ENCODE results near the gene TSPAN19.

TSPAN19 gene

GRCh38 chr12:84998341-84998740 lies 37.7 kb downstream of the TSPAN19 start:
- DNase-seq: no peak

DNA sequence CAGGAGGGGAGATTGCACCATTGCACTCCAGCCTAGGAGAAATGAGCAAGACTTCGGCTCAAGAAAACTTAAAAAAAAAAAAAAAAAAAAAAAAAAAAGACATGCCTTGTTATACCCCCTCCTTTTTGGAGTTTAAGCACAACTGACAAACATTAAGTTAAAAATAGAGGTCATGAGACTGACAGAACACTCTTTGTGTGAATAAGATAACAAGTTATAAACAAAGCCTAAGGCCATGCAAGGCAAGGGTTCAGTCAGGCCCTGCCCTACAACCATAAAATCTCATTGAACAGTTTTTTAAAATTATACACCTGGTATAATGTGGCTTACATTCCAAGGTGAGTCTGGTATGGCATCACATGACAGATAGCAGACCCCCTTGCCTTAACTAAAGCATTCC lies 39.3 kb downstream of the TSPAN19 start:
- no peak for DNase-seq

DNA sequence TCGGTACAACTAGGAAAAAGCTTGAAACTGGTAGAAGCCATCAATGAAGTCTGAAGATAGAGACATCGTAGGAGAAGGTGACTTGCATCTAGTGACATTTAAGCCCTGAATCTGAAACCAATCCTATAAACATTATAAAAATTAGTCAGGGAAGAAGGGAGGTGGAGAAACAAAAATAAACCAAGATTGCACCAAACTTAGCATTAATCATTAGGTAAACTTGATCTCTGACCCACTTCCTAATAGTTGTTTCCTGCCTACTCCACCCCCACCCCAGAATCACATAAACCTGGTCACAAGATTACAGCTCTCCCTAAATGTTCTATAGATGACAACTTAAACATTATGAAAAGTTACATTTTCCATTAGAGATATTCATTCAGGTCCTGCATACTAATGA lies 40.4 kb downstream of the TSPAN19 start:
- DNase-seq: no peak

DNA sequence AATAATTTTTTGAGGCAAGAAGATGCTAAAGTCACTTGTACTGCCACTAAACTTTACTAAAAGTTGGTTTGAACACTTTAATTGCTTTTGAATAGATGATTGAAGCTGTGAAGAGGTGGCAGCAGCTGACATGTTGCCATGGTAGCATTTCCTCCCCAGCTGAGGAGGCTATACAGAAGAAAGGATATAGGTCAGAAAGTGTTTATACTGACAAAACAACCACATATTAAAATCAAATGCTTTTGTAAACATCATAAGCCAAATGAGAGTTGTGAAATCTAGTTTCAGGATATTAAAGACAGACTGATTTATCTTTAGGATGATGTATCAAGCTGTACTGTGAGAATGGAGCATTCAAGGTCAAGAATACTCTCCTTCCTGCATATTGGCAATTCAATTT lies 41.7 kb downstream of the TSPAN19 start:
- no peak for DNase-seq

DNA sequence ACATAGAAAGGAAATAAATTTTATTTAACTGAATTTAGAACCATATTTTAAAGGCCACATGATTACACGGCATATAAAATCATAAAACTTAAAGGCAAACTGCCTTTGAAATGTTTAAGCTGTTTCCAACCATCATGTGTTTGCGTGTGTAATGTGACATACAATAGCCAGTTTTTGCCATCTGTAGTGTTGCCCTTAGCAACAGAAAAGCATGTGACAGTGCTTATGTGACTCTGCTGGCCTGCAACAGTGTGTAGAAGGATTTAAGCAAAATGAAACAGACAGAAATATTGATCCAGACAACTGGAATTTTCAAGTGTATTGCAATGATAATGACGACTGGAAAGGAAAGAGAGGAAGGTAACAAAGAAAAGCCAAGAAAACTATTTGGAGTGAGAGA lies 49.5 kb downstream of the TSPAN19 start:
- peak; percentile 29 for DNase-seq

DNA sequence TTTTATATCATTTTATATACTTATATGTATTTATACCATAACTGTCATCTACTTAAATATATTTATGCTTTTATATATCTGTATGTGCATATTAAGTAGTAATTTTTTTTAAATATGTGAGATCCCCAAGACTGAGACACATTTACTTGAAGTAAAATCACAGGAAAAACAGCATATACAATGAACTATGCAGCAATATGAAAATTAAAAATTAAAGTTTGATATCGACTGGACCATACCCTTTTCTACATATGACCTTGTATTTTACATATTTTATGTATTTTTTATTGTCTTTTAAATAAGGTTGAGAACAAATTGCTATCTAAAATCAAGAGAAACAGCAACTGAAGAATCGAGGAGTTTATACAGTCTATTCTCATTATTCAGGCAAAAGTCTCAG lies 50.0 kb downstream of the TSPAN19 start:
- DNase-seq: no peak

GRCh38 chr12:84983289-84983688 lies 52.8 kb downstream of the TSPAN19 start:
- no peak for DNase-seq

DNA sequence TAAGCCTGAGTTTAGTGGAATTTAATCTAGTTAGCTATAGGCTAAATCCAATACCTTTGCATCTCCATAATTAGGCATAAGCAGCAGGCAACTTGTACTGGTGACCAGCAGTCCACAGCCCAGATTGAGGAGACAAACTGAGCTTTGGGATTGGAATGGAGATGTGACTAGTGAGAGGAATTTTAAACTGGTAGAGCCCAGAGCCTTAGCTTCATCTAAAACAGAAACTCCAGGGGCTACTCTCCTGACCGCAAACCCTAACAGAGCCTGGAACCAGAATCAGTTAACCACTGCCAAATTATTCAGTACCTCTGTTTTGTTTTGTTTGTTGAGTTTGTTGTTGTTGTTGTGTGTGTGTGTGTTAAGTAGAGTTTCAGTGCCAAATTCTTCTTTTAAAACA lies 53.2 kb downstream of the TSPAN19 start:
- DNase-seq: no peak

- DNase-seq: no peak
These were observed 57.2 kb downstream of the TSPAN19 start for GRCh38 chr12:84978921-84979320.

DNA sequence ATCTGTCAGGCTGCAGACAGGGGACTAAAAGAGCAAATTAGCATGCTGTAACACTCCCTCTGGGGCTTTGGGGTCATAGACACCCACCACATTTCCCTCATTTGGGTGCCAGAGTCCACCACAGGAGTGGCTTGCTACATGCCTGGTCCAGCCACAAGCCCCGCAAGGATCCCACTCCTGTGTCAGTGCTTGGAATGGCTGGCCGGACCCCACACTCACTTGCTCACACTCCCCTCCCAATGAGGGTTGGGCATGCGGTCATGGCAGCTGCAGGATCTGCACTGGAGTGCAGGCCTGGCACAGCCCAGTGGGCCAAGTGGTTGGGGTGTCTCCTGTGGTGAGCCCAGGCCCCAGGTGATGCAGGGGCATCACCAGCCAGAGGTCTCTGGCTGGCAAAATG lies 59.9 kb downstream of the TSPAN19 start:
- no peak for DNase-seq

DNA sequence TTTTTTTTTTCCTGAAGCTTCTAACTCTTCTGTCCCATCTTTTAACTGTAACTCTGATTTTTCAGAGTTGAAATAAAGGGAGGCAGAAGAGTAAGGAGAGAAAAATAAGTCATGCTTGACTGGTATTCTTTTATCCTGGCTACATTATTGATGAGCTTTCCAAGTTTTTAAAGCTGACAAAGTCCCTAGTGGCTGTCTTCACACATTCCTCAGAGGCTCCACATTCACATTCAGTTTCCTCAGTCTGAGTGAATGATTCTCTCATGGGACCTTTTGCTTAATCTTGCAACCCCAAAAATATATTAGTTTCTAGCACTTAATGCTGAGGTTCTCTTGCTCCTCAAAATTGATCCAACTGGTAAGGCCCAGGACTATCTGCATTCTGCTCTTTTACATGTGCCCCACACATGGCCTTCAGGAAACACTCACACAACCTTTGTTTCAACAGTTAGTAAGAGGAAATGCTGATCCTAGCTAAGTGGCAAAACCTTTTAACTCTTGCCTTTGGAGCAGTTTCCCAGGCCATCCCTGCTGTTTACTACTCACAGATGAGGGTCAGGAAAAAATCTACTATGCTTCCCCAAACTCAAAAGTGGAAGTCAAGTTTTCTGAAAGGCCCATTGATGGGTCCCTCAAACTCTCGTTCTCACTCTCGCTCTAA lies 61.8 kb downstream of the TSPAN19 start:
- no peak for DNase-seq

DNA sequence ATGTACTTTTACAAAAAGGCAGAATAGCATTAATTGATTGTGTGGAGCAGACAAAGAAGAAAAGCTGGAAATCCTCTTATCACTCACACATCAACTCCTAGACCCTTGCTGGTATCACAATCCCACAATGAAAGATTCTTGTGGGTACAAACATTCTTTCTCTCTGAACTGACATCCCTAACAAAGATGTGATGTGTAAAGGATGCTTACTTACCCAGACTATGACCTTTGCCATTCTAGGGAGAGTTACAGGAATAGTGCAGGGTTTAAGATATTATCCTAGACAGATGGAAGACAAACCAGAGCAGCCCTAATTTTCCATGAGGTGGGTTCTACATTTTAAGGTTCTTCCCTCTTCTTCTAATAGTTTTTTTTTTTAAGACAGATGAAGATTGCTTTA lies 63.1 kb downstream of the TSPAN19 start:
- DNase-seq: no peak

- no peak for DNase-seq
These were observed 66.9 kb downstream of the TSPAN19 start for GRCh38 chr12:84969226-84969625.

Measured in NCI-H2227 treated with DMSO at 0.1 percent for 48 hours (cell line).